HL-60 (cell line): Measurements from ENCODE around the gene IFITM2.

Experiments
- SPI1 ChIP-seq: IDR thresholded peaks from 2 replicates; pipeline ENCODE4 v1.6.1; 2012; ENCODE audit warnings: low read depth, mild to moderate bottlenecking, borderline replicate concordance
- TF ChIP-seq, protein P1 (sequence below): IDR thresholded peaks from one replicate; pipeline ENCODE4 v1.5.1; 2011; ENCODE audit warnings: low read length, control low read depth, inconsistent platforms; ENCODE audit not compliant: insufficient read depth

DNA sequence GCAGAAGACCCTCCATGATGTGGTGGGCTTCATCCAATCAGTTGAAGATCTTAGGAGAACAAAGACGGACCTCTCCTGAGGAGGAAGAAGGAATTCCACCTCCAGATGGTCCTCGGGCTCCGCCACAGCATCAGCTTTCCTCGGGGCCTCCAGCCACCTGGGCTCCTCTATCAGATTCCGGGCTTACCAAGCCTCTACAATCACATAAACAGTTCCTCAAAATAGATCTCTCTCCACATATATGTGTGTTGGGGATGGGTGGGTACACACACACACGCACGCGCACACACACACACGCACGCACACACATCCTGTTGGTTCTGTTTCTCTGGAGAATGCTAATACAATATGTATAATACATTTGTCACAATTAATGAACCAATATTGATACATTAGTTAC is 48.2 kb upstream of the IFITM2 start:
- TF ChIP-seq, protein P1, sequence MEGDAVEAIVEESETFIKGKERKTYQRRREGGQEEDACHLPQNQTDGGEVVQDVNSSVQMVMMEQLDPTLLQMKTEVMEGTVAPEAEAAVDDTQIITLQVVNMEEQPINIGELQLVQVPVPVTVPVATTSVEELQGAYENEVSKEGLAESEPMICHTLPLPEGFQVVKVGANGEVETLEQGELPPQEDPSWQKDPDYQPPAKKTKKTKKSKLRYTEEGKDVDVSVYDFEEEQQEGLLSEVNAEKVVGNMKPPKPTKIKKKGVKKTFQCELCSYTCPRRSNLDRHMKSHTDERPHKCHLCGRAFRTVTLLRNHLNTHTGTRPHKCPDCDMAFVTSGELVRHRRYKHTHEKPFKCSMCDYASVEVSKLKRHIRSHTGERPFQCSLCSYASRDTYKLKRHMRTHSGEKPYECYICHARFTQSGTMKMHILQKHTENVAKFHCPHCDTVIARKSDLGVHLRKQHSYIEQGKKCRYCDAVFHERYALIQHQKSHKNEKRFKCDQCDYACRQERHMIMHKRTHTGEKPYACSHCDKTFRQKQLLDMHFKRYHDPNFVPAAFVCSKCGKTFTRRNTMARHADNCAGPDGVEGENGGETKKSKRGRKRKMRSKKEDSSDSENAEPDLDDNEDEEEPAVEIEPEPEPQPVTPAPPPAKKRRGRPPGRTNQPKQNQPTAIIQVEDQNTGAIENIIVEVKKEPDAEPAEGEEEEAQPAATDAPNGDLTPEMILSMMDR, result no peak
- TF ChIP-seq SPI1, result peak; percentile 50; the same call in 1 of the 2 replicates
